Colonic mucosa (tissue), 4 donors: Measurements from ENCODE around the gene PML. TPM values are rescaled to one million over a fixed set of nuclear protein-coding genes. Genes with fewer than 3 reads are reported as not detected.
"Not testable (repeated sequence)": the region's sequence is repeated elsewhere in the genome, so short reads cannot be mapped to it uniquely, and the experiment has no call there.

Source experiments
- DNase-seq: peaks from one replicate; pipeline ENCODE4 v3.0.0-alpha.2; 2020
- H3K27ac ChIP-seq: fragments of 200-600 bp; one replicate; pipeline ENCODE4 v1.8.0; 2021
- H3K27me3 ChIP-seq: fragments of 200-600 bp; one replicate; pipeline ENCODE4 v1.8.0; 2021
- H3K36me3 ChIP-seq: fragments of 200-600 bp; one replicate; pipeline ENCODE4 v1.8.0; 2021
- H3K4me1 ChIP-seq: fragments of 200-600 bp; one replicate; pipeline ENCODE4 v1.8.0; 2021; ENCODE audit warnings: mild to moderate bottlenecking
- H3K4me3 ChIP-seq: fragments of 200-600 bp; one replicate; pipeline ENCODE4 v1.8.0; 2021
- H3K9ac ChIP-seq, 2 donors: one replicate each; pipeline ENCODE4 v1.7.0; 2013; ENCODE audit warnings: control low read depth in 2 of 2, low read depth in 2 of 2, low read length in 2 of 2
- H3K9me3 ChIP-seq: fragments of 200-600 bp; one replicate; pipeline ENCODE4 v1.8.0; 2021
- CTCF ChIP-seq: fragments of 200-600 bp; IDR thresholded peaks from one replicate; pipeline ENCODE4 v1.8.0; 2022; ENCODE audit warnings: antibody characterized with exemption, mild to moderate bottlenecking
- intact Hi-C: fragments of 100-400 bp; cut with DNase I; formaldehyde crosslinking; loops from one replicate; pipeline ENCODE4 v1.14.1; 2022
- total RNA-seq, 2 donors: library from RNA; stranded (reverse); fragmentation: NEBNext Ultra II Directional in 1 of 2; extraction: Animal tissue kit (Norgen Biotek cat#: 25700) in 1 of 2; gene quantifications; one replicate each; pipeline ENCODE4 v1.2.1, GENCODE V29; 2021
- donor health status: healthy.
- donor health status: DM: no; HTN: no; CAD: no.
- donor health status: DM: no; HTN: no; CAD: no.

PML gene
- total RNA-seq, 2 donors from 2014 or later = 27.0 to 31.3 TPM

GRCh38 chr15:73968461-73968860, 26.1 kb upstream of the PML start:
- H3K27ac ChIP-seq = no peak overlapping the region
- no peak for TF ChIP-seq CTCF
- DNase-seq = no peak
- no peaks in the 10 kb centered on the region for H3K9me3 ChIP-seq
- H3K27me3 ChIP-seq = no peaks in the 10 kb centered on the region
- H3K36me3 ChIP-seq = no peaks in the 10 kb centered on the region
- no peaks in the 10 kb centered on the region for H3K4me1 ChIP-seq
- intact Hi-C loops = loop anchor here (10.0 kb wide), 1 partner anchor 346 kb away; no protein-coding TSS in a partner anchor
- H3K9ac ChIP-seq = no peak overlapping the region
- H3K4me3 ChIP-seq = no peak overlapping the region

- intact Hi-C loops = loop anchor here (10.0 kb wide), 1 partner anchor 346 kb away; no protein-coding TSS in a partner anchor
- no peak for DNase-seq
- no peak for TF ChIP-seq CTCF
These were observed 25.3 kb upstream of the PML start for GRCh38 chr15:73969151-73969759.

GRCh38 chr15:73972984-73973682, 21.4 kb upstream of the PML start:
- peak; percentile 89 for DNase-seq
- Histone ChIP-seq H3K4me3 (no peak overlapping the region), H3K27me3 (no peaks in the 10 kb centered on the region), H3K36me3 (no peaks in the 10 kb centered on the region), H3K4me1 (no peaks in the 10 kb centered on the region), H3K9ac (peak overlapping the region in 1 of 2 donors; percentile 39), H3K27ac (no peak overlapping the region), H3K9me3 (no peaks in the 10 kb centered on the region)
- intact Hi-C loops = loop anchor here (2.0 kb wide), 1 partner anchor 64 kb away; no protein-coding TSS in a partner anchor
- TF ChIP-seq CTCF = peak; percentile 79

More at GRCh38 chr15:73969151-73969759, 25.3 kb upstream of the PML start:
- Histone ChIP-seq H3K9ac (no peak overlapping the region), H3K27ac (no peak overlapping the region), H3K36me3 (no peaks in the 10 kb centered on the region), H3K4me1 (no peaks in the 10 kb centered on the region), H3K27me3 (no peaks in the 10 kb centered on the region), H3K9me3 (no peaks in the 10 kb centered on the region), H3K4me3 (no peak overlapping the region)

- H3K9me3 ChIP-seq, DNase-seq, H3K27me3 ChIP-seq, H3K4me1 ChIP-seq, H3K36me3 ChIP-seq, H3K27ac ChIP-seq, H3K4me3 ChIP-seq: not testable (repeated sequence)
- intact Hi-C loops = loop anchor here (2.0 kb wide), 1 partner anchor 63 kb away; no protein-coding TSS in a partner anchor
- H3K9ac ChIP-seq = peak overlapping the region in 1 of 2 donors; percentile 1
These were observed 20.8 kb upstream of the PML start for GRCh38 chr15:73973683-73974200.

- H3K9ac ChIP-seq = peak overlapping the region in 1 of 2 donors; percentile 9
- intact Hi-C loops = not testable (repeated sequence)
These were observed 18.9 kb upstream of the PML start for GRCh38 chr15:73975440-73976125.

GRCh38 chr15:73978896-73979295, 15.6 kb upstream of the PML start:
- no peak overlapping the region for H3K4me3 ChIP-seq
- H3K27me3 ChIP-seq = no peaks in the 10 kb centered on the region
- no peak overlapping the region for H3K9ac ChIP-seq
- H3K4me1 ChIP-seq = peaks cover 17% of the 10 kb centered on the region
- intact Hi-C loops = no loop called here
- H3K9me3 ChIP-seq = no peaks in the 10 kb centered on the region
- H3K36me3 ChIP-seq = no peaks in the 10 kb centered on the region
- TF ChIP-seq CTCF = no peak
- H3K27ac ChIP-seq = no peak overlapping the region
- no peak for DNase-seq

More at GRCh38 chr15:73975440-73976125, 18.9 kb upstream of the PML start:
- not testable (repeated sequence) for H3K36me3 ChIP-seq, H3K27me3 ChIP-seq, H3K4me1 ChIP-seq, H3K9me3 ChIP-seq, H3K27ac ChIP-seq, DNase-seq, H3K4me3 ChIP-seq
